ENCODE results near the gene FAM135A. TPM values are rescaled to one million over a fixed set of nuclear protein-coding genes. Genes with fewer than 3 reads are reported as not detected.
A peak's percentile ranks its signal among the peaks of the same experiment; 100 is the strongest.

FAM135A gene
- 12.2 and 14.6 TPM in 2 replicates for total RNA-seq
- 2.6 TPM for polyA plus RNA-seq (2012)

DNA sequence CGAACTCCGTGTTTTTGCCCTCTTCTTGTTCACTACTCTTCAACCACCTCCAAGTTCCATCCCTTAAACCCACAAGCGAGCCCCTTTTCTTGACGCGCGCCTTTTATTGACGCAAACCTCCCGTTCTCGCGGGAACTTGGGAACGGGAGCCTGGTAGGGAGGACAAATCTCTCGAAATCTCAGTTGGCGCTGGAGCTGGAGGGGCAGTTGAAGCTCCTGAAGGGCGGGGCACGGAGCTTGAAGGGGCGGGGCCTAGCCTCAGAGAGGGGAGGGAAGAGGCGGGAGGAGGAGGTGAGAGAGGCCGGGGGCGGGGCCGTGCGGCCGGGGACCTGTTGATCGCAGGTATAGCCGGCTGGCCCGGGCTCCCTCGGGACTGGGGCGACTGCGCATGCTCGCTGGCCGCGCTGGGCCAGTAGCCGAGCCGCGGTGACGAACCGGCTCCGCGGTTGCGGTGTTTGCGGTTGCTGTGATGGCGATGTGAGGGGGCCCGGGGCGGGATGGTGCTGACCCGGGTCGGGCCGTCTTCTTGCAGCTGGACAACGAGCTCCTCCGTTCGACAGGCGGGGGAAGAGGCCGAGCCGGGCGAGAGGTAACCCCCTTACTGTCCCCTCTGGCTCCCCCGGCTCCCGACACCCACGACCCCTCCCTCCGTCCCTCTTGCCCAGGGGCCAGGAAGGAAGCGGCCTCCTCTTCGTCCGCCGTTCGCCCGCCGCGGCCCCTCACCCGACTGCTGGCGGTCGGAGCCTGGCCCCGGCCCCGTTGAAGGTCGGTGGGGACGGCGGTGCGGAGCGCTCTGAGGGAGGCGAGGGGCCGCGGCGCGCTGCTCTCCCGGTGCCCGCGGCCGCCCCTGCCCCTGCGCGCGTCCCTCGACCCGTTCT lies at the start of gene FAM135A:
TSS of gene FAM135A (plus strand) at position 395 of the 878 bp plus-strand sequence. CDS start 14,835 bp downstream, outside the sequence.
- DNase-seq (ENCODE audit: low read depth) = peak; percentile 99

DNA sequence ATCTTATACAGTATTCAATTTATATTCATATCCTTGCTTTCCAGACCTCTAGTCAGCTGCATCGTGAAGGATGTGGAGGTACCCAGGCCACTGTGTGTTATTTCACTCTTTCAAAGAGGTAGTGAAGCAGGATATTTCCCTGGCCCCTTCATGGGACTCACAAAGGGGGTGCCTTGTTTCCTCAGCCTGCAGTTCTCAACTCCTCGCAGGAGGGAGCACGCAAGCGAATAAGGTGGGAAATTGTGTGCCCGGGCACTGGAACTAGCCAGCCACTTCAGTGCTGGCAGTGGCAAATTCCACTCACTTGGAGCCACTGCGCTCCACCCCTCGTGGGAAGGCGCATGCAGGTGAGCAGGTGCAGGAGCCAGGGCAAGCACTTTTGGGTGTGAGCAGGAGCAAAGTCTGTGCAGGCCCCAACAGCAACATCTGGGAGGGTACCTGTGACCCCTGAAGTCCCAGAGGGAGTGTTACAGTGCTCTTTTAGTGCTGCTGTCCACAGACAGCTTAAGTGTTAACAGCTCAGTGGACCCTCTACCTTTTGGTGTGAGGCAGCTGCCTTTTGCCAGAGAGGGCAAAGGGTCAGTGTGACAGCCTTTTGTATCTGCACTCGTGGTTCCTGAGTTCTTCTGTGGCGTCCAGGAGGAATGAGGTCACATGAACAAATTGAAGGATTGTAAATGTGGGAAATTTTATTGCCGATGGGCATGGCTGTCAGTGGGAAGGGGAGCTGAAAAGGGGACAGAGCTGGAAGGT lies 49.4 kb upstream of the FAM135A start:
- DNase-seq (ENCODE audit: low read depth) = no peak

DNA sequence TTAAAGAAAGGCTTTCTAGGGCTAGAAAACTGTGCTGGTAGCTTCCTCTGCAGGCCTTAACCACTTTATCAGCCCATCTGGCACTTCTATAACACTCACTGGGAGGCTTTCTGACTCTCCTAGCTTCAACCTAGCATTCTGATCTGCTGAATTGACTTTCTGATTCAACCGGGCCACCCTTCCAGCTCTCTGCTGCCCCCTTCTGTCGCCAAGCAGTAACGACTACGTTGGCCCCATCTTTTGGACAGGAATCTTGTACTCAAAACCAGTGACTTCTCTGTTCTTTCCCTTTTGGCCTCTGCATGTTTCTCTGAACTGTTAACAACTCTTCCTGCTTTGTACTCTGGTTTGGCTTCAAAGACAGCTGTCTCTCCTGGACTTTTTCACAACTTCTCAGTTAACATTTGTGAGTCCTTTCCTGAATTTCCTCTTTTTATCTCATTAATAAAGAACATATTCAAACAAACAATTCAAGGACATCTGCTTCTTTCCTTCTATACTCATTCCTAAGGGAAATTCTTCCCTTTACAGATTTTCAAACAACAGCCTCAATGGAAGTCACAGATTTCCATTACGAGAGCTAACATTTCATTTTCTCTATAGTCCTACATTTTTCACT lies 43.9 kb upstream of the FAM135A start:
- peak; percentile 78 for DNase-seq (ENCODE audit: low read depth)

DNA sequence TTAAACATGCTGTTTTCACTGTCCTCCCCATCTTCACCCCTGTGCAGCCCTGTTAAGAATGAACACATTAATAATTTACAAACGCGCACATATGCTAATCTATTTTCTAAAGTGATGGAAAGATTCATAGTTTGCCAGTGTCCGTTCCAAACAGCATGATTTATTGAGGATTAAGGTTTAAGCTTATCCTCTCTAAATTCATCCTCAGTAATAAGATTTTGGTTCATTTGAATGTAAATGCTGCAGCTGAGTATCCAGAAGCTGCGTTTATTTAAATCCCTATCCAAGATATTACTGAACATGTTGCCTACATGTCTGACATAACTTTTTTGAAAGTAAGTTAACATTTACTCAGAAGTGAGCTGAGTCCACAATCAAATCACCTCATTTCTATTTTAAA lies 42.8 kb upstream of the FAM135A start:
- no peak for DNase-seq (ENCODE audit: low read depth)

DNA sequence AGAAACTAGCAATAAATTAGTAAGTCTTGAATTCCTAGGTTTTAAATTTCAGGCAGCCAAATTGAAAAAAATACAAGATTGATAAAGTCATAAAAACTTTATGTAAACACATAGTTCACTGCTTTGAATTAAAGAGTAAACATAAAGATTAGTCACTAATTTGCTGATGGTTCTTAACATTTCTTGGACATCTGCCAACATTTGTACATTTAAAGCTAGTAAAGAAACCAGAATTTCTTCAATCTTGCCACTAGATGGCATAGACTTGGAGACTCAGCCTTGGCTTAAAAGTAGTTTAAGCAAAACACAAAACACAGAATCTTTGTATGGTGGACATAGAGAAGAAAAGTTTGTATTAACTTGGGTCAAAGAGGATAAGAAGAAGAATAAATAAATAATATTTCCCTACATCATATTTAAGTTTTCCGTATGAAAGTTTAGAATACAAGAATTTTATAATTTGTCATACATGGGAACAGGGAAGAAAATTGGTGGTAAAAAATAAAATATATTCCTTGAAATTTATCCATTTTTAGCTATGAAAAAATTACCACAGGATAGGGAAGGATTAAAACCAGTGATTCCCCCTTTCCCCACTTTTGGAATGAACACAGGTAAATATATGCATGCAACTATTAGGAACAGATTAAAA lies 41.7 kb upstream of the FAM135A start:
- peak; percentile 65 for DNase-seq (ENCODE audit: low read depth)

DNA sequence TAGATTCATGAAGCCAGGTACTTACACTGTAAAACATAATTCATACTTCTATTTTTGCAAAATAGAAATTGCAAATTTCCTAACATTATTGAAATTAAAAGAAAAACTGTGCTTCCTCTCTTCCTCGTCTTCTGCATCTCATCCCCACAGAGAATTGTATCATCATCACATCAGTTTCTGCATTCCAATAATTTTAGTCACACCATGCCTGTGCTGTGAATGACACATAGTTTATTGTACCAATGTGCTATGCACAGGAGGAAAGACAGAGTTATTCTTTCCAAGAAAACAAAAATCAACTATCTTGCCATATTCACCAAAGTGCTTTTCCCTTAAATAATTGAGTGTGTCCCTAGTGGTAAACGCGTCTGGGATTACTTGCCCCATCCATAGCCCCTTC lies 38.1 kb upstream of the FAM135A start:
- DNase-seq (ENCODE audit: low read depth) = peak; percentile 18

DNA sequence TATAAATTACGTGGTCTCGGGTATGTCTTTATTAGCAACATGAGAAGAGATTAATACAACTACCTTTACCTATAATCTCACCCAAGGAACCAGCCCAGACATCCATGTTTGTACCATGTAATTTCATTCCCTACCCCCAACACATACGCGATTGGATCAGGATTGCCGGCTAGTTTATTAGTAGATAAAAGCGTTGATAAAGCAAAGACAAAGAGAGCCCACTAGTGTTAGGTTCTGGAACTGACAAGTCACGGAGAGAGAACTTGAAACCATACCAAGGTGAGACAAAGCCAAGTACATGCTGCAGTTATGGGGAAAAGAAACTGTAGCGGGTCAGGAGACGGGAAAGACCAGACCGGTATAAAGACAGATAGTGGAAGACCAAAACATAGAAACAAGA lies 37.4 kb upstream of the FAM135A start:
- DNase-seq (ENCODE audit: low read depth) = no peak

DNA sequence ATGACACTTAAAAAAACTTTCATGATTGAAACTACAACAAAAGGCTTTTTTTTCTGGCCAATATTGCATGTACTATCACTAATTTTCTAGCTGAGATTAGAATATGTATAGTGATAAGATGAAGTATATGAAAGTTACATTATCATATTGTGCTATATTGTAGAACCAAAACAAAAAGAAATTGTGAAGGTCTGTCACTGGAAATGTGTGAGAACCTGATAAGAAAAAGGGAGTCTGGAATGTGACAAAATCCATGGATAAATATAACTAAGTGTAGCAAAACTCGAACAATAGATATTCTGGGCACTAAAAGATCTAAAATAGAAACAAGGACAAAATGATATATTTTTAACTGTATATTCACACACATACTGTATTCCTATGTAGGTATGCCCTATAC lies 36.7 kb upstream of the FAM135A start:
- no peak for DNase-seq (ENCODE audit: low read depth)

DNA sequence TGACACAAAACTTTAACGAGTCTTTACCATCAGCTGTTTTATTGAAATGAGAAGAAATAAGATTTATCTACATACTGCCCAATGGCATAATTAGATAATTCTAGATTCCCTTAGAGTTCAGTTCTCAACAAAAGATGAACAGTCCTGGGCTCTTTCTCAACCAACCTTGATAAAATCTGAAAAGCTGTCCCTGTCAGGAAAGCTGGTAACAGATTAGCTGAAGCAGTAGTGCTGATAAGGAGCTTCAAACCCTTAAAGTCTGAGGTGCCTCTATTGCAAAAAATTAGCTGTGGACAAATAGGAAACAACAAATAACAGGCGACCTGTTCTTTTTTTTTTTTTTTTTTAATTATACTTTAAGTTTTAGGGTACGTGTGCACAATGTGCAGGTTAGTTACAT lies 35.9 kb upstream of the FAM135A start:
- no peak for DNase-seq (ENCODE audit: low read depth)

DNA sequence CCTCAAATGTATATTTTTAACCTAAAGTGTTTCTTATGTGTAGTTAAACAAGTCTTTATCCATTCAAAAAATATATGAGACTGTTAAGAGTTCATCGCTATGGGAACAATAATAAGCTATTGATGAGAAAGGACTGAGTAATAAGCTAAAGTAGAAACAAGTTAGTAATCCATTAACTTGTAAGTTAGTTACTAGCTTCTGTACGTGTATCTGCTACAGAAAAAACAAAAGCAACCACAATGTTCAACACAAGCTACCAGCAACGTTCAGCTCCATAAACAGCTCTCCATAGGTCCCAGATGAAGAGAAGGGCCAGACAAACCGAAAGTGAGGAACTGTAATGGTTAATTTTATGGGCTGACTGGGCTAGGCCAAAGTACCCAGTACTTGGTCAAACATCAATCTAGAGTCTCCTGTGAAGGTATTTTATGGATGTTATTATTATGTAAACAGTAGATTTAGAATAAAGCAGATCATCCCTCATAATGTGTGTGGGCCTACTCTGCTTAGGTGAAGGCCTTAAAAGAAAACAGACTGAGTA lies 33.8 kb upstream of the FAM135A start:
- no peak for DNase-seq (ENCODE audit: low read depth)

DNA sequence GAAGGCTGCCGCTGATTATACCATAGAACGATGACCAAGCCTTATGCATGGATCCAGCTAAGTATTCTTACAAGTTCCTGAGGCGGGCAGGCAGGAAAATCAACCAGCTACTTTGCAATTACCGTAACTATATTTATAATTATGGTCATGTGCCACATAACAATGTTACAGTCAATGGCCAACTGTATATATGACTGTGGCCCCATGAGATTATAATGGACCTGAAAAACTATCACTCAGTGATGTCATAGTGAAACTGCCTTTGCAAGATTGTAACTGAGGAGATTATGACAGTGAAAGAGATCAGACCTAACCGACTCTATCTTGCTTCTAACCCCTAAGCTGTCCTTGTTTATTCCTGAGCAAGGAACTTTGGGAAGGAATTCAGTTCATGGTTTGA lies 33.1 kb upstream of the FAM135A start:
- DNase-seq (ENCODE audit: low read depth) = no peak

DNA sequence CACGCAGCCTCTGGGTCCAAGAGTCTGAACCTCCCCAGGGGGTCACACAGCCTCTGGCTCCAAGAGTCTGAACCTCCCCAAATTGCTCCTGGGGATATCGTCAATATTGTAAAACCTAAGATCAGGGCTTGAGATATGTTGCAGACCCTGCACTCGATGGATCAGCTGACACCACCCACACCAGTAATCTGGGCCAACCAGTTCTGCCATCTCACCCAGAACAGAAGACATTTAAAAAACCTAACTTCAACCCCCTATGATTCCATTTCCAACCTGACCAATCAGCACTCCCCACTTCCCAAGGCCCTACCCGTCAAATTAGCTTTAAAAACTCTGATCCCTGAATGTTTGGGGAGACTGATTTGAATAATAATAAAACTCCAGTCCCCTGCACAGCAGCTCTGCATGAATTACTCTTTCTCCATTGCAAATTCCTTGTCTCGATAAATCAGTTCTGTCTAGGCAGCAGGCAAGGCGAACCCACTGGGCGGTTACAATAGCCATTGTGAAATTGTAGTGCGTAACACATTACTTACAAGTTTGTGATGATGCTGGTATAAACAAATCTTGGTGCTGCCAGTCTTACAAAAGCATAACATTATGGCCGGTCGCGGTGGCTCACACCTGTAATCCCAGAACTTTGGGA lies 32.4 kb upstream of the FAM135A start:
- DNase-seq (ENCODE audit: low read depth) = no peak

DNA sequence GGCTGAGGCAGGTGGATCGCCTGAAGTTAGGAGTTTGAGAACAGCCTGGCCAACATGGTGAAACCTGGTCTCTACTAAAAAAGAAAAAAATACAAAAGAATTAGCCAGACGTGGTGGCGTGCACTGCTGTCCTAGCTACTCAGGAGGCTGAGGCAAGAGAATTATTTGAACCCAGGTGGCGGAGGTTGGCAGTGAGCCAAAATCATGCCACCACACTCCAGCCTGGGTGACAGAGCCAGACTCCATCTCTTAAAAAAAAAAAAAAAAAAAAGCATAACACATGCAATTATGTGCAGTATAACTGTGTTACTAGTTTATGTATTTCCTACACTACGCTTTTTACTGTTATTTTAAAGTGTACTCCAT lies 31.9 kb upstream of the FAM135A start:
- no peak for DNase-seq (ENCODE audit: low read depth)

DNA sequence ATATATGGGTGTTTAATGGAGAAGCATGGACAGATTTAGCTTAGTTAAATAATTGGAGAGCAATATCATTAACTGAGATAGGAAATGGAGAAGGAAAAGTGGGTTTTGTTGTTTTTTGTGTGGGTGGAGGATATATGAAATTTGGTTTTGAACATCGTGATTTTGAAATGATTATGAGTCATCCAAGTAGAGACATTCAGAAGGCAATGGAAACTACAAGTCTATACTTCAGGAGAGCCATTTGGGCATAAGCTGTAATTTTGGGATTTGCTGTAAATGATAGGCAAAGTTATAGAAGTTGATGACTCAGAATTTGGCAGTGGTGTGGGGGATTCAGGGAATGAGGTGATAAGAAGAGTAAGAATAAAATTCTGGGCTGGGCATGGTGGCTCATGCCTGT lies 27.4 kb upstream of the FAM135A start:
- DNase-seq (ENCODE audit: low read depth) = no peak

DNA sequence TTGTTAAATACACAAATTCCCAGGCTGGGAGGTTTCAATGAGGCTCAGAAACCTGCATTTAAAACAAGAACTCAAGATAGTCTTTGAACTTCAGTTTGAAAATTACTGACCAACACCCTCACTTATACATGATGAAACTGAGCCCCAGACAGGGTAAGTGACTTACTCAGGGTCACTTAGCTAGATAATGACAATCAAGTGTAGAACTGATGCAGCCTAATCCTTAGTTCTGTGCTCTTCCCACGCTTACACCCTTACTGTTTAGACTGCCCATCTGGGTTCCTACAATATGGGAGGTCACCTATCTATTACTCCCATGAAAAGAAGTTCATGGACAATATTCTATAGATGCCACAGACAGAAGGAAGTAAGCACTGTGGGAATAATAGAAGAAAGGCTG lies 24.5 kb upstream of the FAM135A start:
- no peak for DNase-seq (ENCODE audit: low read depth)

DNA sequence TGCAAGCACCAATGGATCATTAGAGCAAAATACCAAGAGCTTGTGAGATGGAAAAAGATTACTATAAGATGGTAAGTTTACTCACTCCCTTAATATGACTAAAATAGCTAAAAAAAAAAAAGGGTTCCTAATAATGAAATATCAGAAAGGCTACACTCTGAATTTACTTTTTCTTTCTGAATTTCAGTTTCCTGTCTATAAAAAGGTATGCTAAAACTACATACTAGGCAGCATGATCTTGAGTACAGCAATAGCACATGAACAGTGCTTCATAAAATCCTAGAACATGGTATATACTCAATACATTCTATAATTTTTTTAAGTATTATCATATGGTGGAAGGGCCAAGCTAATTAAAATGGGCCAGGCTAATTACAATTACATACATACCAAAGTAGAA lies 24.0 kb upstream of the FAM135A start:
- no peak for DNase-seq (ENCODE audit: low read depth)

DNA sequence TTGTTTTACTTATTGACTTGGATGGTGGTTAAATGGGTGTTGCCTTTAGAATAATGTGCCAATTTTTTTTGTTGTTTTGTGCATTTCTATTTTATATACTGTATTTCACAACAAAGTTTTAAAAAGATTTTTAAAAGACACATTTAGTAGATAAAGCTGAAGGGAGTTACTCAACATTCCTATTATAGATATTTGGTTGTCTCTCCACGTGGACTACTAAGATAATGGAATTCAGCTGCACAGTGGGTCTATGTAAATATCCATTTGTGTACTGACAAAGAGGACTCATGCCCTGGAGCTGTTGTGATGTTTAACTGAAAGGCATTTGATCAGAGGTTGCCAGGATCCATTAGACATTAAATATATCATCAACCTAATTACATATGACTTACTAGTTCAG lies 23.2 kb upstream of the FAM135A start:
- DNase-seq (ENCODE audit: low read depth) = no peak

DNA sequence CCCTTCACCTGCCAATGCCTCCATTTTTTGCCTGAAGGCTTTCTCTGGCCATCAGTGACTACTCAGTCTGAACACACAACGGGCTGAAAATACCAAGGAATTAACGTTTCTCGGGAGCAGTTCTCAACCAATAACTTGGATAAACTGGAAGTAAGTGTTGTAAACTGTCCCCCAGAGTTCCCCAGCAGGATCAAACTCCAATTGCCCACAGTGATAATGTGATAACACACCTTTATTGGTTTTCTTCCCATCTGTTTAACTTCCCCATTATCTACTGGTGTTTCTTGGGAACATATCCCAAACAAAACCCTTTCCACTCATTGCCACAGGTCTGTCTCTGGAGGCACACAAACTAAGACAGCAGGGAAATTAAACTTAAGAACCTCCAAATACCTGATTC lies 21.8 kb upstream of the FAM135A start:
- no peak for DNase-seq (ENCODE audit: low read depth)

DNA sequence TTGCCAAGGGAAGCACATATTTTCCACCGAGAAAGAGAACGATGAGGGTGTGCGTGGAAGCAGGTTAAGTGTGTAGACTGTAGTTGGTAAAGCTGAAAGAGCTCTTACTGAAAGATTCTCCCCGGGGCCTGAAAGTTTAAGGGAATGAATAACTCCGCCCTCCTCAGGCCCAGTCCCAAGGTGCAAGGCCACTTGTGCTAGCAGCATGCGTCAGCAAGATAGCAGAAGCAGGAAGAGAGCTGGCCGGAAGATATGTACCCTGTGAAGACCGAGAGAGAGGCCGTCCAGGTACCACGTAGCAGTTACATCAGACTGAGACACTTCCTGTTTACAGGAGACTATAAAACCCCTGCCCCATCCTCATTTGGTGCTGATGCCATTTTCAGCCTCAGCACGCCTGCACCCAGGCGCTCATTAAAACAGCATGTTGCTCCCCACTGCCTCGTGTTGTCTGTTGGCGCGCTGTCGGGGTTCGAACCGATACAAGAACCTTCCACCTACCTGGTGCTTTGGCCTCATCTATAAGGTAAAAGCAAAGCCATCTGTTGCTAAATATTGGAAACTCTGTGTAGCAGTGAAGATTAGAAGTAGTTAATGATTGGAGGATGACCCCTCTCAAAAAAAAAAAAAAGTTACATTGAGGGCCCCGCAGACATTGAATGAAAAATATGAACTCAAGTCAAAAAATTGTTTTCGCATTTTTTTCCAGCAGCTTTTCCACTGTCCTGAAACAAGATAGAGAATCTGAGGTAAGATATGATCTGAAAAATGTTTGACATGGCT lies 18.6 kb upstream of the FAM135A start:
- DNase-seq (ENCODE audit: low read depth) = no peak

DNA sequence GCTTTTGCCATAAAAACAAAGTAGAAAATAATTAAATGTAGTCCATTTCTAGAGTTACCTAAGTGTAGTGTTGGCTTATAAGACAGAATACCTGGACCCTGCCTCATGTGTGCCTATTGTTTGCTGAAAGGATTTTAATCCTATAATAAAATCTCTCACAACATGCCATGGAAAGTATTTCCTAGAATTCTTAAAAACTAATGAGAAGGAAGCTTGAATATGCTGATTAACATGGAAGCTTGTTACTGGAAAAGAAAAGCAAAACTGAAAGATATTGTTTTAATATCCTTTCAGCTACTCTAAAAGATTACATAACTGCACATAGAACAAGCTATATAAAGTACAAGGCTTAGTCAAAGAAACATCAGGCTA lies 18.0 kb upstream of the FAM135A start:
- DNase-seq (ENCODE audit: low read depth) = no peak
